GM23248 (cell line): ENCODE data around the gene PPP1R1B. TPM values are rescaled to one million over a fixed set of nuclear protein-coding genes. Genes with fewer than 3 reads are reported as not detected.
A peak's percentile ranks its signal among the peaks of the same experiment; 100 is the strongest.

Experiments used
- DNase-seq: peaks from one replicate; pipeline ENCODE4 v3.0.0-alpha.2; 2015
- H2AFZ ChIP-seq: fragments of 200-600 bp; sonication (generic); 2 replicates; pipeline ENCODE4 v1.6.1; 2016; ENCODE audit warnings: antibody characterized with exemption
- H3F3A ChIP-seq: fragments of 200-600 bp; sonication (generic); 2 replicates; pipeline ENCODE4 v1.6.1; 2016; ENCODE audit warnings: mild to moderate bottlenecking, antibody characterized with exemption, mixed run types; ENCODE audit not compliant: insufficient read depth
- H3K27ac ChIP-seq: fragments of 200-600 bp; sonication (generic); 2 replicates; pipeline ENCODE4 v1.5.1; 2016; ENCODE audit warnings: mild to moderate bottlenecking
- H3K27me3 ChIP-seq: fragments of 200-600 bp; sonication (generic); replicated peaks from 2 replicates; pipeline ENCODE4 v1.6.1; 2016; ENCODE audit warnings: mild to moderate bottlenecking; ENCODE audit not compliant: insufficient read depth
- H3K36me3 ChIP-seq: fragments of 200-600 bp; sonication (generic); 2 replicates; pipeline ENCODE4 v1.6.1; 2016; ENCODE audit warnings: low read depth, mild to moderate bottlenecking
- H3K4me1 ChIP-seq: fragments of 200-600 bp; sonication (generic); 2 replicates; pipeline ENCODE4 v1.6.1; 2016; ENCODE audit warnings: mild to moderate bottlenecking; ENCODE audit not compliant: insufficient read depth
- H3K4me2 ChIP-seq: fragments of 200-600 bp; sonication (generic); one replicate; pipeline ENCODE4 v1.6.1; 2016; ENCODE audit warnings: mild to moderate bottlenecking; ENCODE audit not compliant: unreplicated experiment
- H3K4me3 ChIP-seq: fragments of 200-600 bp; sonication (generic); 2 replicates; pipeline ENCODE4 v1.5.1; 2016; ENCODE audit warnings: mild to moderate bottlenecking
- H3K79me2 ChIP-seq: fragments of 200-600 bp; sonication (generic); 2 replicates; pipeline ENCODE4 v1.6.1; 2016; ENCODE audit warnings: mild to moderate bottlenecking; ENCODE audit not compliant: insufficient read depth
- H3K9ac ChIP-seq: fragments of 200-600 bp; sonication (generic); 2 replicates; pipeline ENCODE4 v1.6.1; 2016; ENCODE audit warnings: mild to moderate bottlenecking
- H3K9me2 ChIP-seq: fragments of 200-600 bp; sonication (generic); 2 replicates; pipeline ENCODE4 v1.6.1; 2016; ENCODE audit warnings: mixed run types, mild to moderate bottlenecking, moderate library complexity; ENCODE audit not compliant: insufficient read depth
- H3K9me3 ChIP-seq: fragments of 200-600 bp; sonication (generic); one replicate; pipeline ENCODE4 v1.6.1; 2017; ENCODE audit warnings: low read depth
- H4K20me1 ChIP-seq: fragments of 200-600 bp; sonication (generic); 2 replicates; pipeline ENCODE4 v1.6.0; 2016; ENCODE audit not compliant: insufficient read depth
- EZH2 ChIP-seq: fragments of 200-600 bp; sonication (generic); IDR thresholded peaks from 2 replicates; pipeline ENCODE4 v1.6.1; 2018; ENCODE audit warnings: antibody characterized with exemption, mild to moderate bottlenecking; ENCODE audit not compliant: insufficient read depth, poor library complexity, severe bottlenecking
- EZH2phosphoT487 ChIP-seq: fragments of 200-600 bp; sonication (generic); IDR thresholded peaks from 2 replicates; pipeline ENCODE4 v1.6.1; 2018; ENCODE audit warnings: antibody characterized with exemption, moderate library complexity, mild to moderate bottlenecking, low read depth; ENCODE audit not compliant: insufficient read depth
- WGBS, 2 experiments: methylation state at CpG; one replicate each; pipeline ENCODE4 v1.1.6; 2015 to 2017; ENCODE audit warnings: low lambda C conversion rate in 2 of 2, low coverage in 1 of 2; ENCODE audit errors: missing lambda C conversion rate in 2 of 2; 5-methylcytosine and 5-hydroxymethylcytosine counted together
- in situ Hi-C: fragments of 300-500 bp; cut with MboI; formaldehyde crosslinking; loops from 2 replicates; pipeline ENCODE4 v1.15.0; 2020
- polyA plus RNA-seq: library from polyadenylated mRNA; unstranded; fragments of >200 nt; fragmentation: Nextera tagmentation; extraction: Ambion mirVana; gene quantifications from 2 replicates; pipeline ENCODE4 v1.2.1, GENCODE V29; 2016
- total RNA-seq: library from RNA; depleted of rRNA; stranded (reverse); fragments of >200 nt; shearing (Covaris generic); gene quantifications from 2 replicates; pipeline ENCODE4 v1.2.3, GENCODE V29; 2014

The PPP1R1B gene
- total and polyA plus RNA-seq, 2 experiments from 2014 or later: not detected

DNA sequence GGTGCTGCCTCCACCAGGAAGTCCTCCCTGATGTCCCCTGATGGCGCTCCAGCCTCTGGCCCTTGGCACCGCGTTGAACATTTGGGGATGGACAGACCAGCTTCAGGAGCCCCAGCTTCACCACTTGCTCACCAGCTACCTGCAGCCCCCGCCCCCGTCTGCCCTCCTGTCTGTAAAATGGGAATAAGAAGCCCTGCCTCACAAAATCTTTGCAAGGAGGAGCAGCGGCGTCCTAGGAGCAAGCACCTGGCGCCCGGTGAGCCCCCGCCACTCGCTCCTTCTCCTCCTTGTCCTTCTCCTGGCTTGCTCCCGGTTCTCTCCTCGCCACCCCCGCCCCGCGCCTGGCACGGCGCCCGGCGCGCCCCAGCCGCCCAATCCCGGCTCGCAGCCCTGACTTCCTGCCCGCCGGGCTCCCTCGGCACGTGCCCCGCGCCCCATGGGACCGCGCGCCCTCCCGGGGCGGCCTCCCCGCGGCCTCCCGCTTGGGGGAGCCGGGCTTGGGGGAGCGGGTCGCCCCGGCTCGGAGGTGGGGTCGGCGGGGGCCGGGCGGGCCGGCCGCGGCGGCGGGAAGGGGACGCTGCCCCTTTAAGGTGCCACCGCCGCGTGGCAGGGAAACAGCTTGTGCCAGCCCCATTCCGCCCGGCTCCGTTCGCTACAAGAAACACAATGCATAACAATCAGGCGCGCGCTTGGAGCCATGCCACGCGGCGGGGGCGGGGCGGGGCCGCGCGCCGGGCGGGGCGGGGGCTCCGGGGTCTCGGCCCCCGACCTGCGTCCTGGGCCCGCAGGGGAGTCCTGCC is 9.1 kb upstream of the PPP1R1B start:
- in situ Hi-C loops: no loop called here
- Histone ChIP-seq H3K9ac (peak overlapping the region; percentile 85), H3K27me3 (no peaks in the 10 kb centered on the region; the same call in 1 of the 2 replicates), H3K9me3 (no peaks in the 10 kb centered on the region), H3K27ac (no peak overlapping the region), H3K4me3 (peak overlapping the region; percentile 95), H3K4me1 (no peaks in the 10 kb centered on the region), H3K9me2 (no peaks in the 10 kb centered on the region), H3K79me2 (no peaks in the 10 kb centered on the region), H2AFZ (peak overlapping the region; percentile 97), H3K36me3 (no peaks in the 10 kb centered on the region), H3F3A (peaks cover 7% of the 10 kb centered on the region; the same call in 1 of the 2 replicates), H4K20me1 (no peaks in the 10 kb centered on the region), H3K4me2 (peak overlapping the region; percentile 98)
- DNase-seq: peak; percentile 83
- 4 to 9% methylated on average over 29 to 59 of the region's 79 CpGs for WGBS, 2 experiments
- TF ChIP-seq EZH2: no peak
- TF ChIP-seq EZH2phosphoT487: no peak

DNA sequence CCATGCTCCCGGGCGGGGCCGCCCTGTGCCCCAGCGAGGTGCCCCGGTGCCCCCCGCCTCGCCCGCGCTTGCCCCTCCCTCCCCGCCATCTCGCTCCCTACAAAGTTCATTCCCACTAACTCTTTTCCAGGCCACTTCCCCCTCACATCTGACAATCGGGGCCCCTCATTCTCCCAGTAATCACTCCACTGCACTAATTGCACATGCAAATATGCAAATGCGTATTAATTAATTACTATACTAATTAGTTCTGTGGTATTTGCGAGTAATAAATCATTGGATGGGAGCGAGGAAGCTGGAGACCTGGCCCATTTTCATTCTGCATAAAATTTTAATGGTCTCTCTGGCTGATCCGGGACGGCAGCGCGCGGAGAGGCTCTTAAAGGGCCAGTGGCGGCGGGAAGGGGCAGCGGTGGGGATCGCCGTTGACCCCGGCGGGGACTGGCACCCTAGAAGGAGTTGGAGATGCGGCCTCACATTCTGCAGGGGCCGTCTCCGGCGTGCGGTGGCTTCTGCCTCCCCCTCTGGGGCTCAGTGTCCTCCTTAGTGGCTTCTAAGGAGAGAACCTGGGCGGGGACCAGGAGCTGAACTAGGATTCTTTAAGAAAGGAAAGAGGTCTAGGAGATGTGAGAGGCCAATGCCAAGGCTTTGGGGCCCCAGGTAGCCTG is 8.4 kb upstream of the PPP1R1B start:
- H3K9me3 ChIP-seq: no peaks in the 10 kb centered on the region
- DNase-seq: peak; percentile 57
- H3K9ac ChIP-seq: peak overlapping the region; percentile 85
- H3K27ac ChIP-seq: peak overlapping the region; percentile 25; the same call in 1 of the 2 replicates
- no peaks in the 10 kb centered on the region; the same call in 1 of the 2 replicates for H3K27me3 ChIP-seq
- H3K4me3 ChIP-seq: peak overlapping the region; percentile 95
- WGBS, 2 experiments: 4 to 5% methylated on average over 22 to 33 of the region's 33 CpGs
- peaks cover 7% of the 10 kb centered on the region; the same call in 1 of the 2 replicates for H3F3A ChIP-seq
- no peaks in the 10 kb centered on the region for H3K4me1 ChIP-seq
- H2AFZ ChIP-seq: peak overlapping the region; percentile 97
- in situ Hi-C loops: no loop called here
- H3K9me2 ChIP-seq: no peaks in the 10 kb centered on the region
- no peaks in the 10 kb centered on the region for H3K36me3 ChIP-seq
- TF ChIP-seq EZH2phosphoT487 (no peak), EZH2 (no peak)
- no peaks in the 10 kb centered on the region for H3K79me2 ChIP-seq
- no peaks in the 10 kb centered on the region for H4K20me1 ChIP-seq
- peak overlapping the region; percentile 98 for H3K4me2 ChIP-seq

DNA sequence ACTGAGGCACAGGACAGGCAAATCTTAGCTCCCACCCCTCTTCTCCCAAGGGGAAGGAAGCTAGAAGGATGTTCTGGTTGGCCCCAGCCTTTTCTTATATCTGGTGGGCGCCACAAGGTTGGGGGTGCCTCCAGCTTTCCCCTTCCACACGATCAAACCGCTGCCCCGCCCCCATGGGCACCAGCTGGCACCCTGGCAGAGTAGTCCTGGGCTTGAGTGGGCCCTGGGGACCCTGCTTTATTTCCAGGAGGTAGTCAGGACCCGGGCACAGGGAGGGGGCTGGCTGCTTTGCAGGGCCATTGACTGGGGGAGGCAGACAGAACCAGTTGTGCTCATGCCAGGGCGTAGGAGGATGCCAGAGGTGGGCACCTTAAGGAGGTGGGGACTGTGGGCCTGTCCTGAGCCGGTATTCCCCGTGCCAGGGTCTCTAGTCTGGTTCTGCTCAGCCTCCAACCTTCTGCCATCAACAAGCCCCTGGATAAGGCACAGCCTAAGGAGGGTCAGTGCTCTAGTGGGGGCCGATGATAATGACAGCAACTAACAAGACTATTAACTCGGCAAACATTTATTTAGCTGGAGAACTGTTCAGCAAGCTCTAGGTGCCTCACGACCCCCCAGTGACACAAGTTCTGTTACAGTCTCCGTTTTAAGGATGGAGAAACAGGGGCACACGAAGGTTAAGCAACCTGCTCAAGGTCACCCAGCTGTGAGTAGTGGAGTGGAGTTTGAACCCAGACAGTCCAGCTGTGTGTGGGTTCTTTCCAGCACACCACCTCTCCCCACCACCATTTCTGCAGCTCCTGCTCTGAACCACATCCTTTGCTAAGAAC is 7.6 kb upstream of the PPP1R1B start:
- H3K36me3 ChIP-seq: no peaks in the 10 kb centered on the region
- H3K4me2 ChIP-seq: peak overlapping the region; percentile 98
- no peak for DNase-seq
- H3F3A ChIP-seq: peaks cover 7% of the 10 kb centered on the region; the same call in 1 of the 2 replicates
- in situ Hi-C loops: no loop called here
- H3K27me3 ChIP-seq: no peaks in the 10 kb centered on the region; the same call in 1 of the 2 replicates
- H3K4me3 ChIP-seq: peak overlapping the region; percentile 95
- WGBS, 2 experiments: 55 to 61% methylated on average over 13 of the region's 13 CpGs
- H3K9ac ChIP-seq: peak overlapping the region; percentile 85; the same call in 1 of the 2 replicates
- H3K9me2 ChIP-seq: no peaks in the 10 kb centered on the region
- H3K4me1 ChIP-seq: no peaks in the 10 kb centered on the region
- no peaks in the 10 kb centered on the region for H4K20me1 ChIP-seq
- H2AFZ ChIP-seq: peak overlapping the region; percentile 97
- H3K79me2 ChIP-seq: no peaks in the 10 kb centered on the region
- H3K27ac ChIP-seq: no peak overlapping the region
- TF ChIP-seq EZH2: no peak
- TF ChIP-seq EZH2phosphoT487: no peak
- no peaks in the 10 kb centered on the region for H3K9me3 ChIP-seq

DNA sequence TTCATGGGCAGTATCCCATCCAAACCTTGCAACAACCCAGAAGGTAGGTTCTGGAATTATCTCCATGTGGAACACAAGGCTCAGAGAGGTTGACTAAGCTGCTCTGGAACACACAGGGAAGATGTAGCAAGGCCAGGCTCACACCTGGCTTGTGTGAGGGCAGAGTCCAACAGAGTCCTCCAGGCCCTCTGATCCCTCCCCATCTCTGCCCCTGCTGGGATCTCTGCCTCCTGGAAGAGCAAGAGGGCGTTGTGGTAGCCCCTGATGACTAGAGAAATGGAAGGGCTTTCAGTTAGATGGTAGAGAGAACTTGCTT is 7.0 kb upstream of the PPP1R1B start:
- Histone ChIP-seq H3K79me2 (no peaks in the 10 kb centered on the region), H3K9ac (no peak overlapping the region), H4K20me1 (no peaks in the 10 kb centered on the region), H3K27me3 (no peaks in the 10 kb centered on the region; the same call in 1 of the 2 replicates), H3K4me1 (no peaks in the 10 kb centered on the region), H3K4me2 (no peak overlapping the region), H3K36me3 (no peaks in the 10 kb centered on the region), H3K4me3 (no peak overlapping the region), H3K9me3 (no peaks in the 10 kb centered on the region), H3F3A (peaks cover 7% of the 10 kb centered on the region; the same call in 1 of the 2 replicates), H3K27ac (no peak overlapping the region), H2AFZ (no peak overlapping the region), H3K9me2 (no peaks in the 10 kb centered on the region)
- no peak for DNase-seq
- 17 to 36% methylated on average over 1 of the region's 1 CpG for WGBS, 2 experiments
- TF ChIP-seq EZH2 (no peak), EZH2phosphoT487 (no peak)
- in situ Hi-C loops: loop anchor here (10.0 kb wide), 1 partner anchor 135 kb away; no protein-coding TSS in a partner anchor
